Measurements from ENCODE around the gene GRM2. TPM values are rescaled to one million over a fixed set of nuclear protein-coding genes. Genes with fewer than 3 reads are reported as not detected.

The GRM2 gene
- total RNA-seq, 4 donors from 2014 or later: 0.30 to 1.8 (median 0.48) TPM; not detected in 1

DNA sequence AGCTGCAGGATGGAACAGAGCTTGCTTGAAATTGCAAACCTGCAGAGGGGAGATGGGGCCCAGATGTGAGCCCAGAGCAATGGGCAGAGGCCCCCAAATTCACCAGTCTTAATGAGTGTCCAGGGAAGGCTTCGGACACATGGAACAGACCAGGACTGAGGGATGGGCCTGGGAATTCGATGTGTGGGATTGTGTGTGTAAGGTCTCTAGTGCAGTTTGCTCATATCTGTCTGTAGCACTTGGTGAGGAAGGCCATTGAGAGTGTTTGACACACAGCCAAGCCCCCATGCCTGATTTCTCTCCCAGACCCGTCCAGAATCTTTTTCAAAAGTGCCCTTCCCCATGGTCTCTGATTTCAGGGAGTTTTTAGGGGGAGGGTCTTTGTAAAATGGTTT, 18.7 kb upstream of the GRM2 start:
- Histone ChIP-seq H3K36me3 (no peaks in the 10 kb centered on the region), H3K27ac (no peak overlapping the region)

DNA sequence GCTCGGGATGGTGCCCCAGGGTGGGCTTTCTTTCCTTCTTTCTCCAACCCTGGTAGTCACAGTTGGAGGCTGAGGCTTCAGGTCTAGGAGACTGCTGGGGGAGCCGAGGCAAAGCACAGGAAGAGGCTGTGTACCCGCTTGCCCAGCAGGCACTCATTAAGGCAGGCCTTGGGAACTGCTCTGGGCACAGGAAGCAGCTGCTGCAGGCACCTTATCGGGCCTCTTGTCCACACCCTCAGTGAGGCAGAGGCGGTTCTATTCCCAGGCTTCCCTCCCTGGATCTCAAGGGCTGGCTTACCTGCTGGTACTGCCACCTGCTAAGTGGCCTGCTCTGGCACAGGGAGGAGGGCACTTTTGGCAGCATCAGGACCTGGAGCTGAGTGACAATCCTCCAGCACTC, 15.8 kb upstream of the GRM2 start:
- TF ChIP-seq, protein P1, sequence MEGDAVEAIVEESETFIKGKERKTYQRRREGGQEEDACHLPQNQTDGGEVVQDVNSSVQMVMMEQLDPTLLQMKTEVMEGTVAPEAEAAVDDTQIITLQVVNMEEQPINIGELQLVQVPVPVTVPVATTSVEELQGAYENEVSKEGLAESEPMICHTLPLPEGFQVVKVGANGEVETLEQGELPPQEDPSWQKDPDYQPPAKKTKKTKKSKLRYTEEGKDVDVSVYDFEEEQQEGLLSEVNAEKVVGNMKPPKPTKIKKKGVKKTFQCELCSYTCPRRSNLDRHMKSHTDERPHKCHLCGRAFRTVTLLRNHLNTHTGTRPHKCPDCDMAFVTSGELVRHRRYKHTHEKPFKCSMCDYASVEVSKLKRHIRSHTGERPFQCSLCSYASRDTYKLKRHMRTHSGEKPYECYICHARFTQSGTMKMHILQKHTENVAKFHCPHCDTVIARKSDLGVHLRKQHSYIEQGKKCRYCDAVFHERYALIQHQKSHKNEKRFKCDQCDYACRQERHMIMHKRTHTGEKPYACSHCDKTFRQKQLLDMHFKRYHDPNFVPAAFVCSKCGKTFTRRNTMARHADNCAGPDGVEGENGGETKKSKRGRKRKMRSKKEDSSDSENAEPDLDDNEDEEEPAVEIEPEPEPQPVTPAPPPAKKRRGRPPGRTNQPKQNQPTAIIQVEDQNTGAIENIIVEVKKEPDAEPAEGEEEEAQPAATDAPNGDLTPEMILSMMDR (IDR thresholded peaks at IDR 0.05): no peak
- TF ChIP-seq POLR2A (IDR thresholded peaks at IDR 0.05): no peak
- H3K9me3 ChIP-seq: no peaks in the 10 kb centered on the region
- H3K27me3 ChIP-seq: no peaks in the 10 kb centered on the region
- H3K4me3 ChIP-seq: no peak overlapping the region
- DNase-seq: no peak
- H3K4me1 ChIP-seq: no peaks in the 10 kb centered on the region
- no peaks in the 10 kb centered on the region for H3K36me3 ChIP-seq
- intact Hi-C loops (cut with DNase I; ENCODE audit: low total_unique reads): no loop called here
- no peak overlapping the region for H3K27ac ChIP-seq

More for the DNA sequence above, 18.7 kb upstream of the GRM2 start:
- H3K9me3 ChIP-seq: no peaks in the 10 kb centered on the region
- intact Hi-C loops (cut with DNase I; ENCODE audit: low total_unique reads): no loop called here
- H3K4me1 ChIP-seq: no peaks in the 10 kb centered on the region
- H3K27me3 ChIP-seq: no peaks in the 10 kb centered on the region
- no peak for DNase-seq
- no peak for TF ChIP-seq POLR2A (IDR thresholded peaks at IDR 0.05)
- TF ChIP-seq, protein P1 (IDR thresholded peaks at IDR 0.05): no peak
- no peak overlapping the region for H3K4me3 ChIP-seq

DNA sequence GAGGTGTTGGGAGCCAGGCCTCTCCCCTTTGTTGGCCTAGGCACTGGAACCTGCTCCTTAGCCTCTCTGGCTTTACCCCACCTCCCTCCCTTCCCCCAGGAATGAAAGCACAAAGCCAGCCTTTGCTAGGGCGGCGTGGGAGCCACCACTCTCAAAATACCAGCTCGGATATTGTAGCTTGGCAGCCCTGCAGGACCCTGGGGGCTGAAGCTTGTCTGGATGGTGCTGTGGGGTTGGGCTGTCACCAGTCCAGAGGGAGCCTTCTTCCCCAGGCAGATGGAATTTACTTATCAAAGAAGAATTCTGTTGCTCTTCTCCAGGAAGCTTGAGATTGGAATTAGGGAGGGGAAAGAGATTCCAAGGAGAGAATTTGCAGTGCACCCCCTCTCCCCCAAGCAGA, 14.9 kb upstream of the GRM2 start:
- DNase-seq: no peak
- Histone ChIP-seq H3K4me3 (no peak overlapping the region), H3K27me3 (no peaks in the 10 kb centered on the region), H3K9me3 (no peaks in the 10 kb centered on the region), H3K36me3 (no peaks in the 10 kb centered on the region), H3K27ac (no peak overlapping the region), H3K4me1 (no peaks in the 10 kb centered on the region)
- intact Hi-C loops (cut with DNase I; ENCODE audit: low total_unique reads): no loop called here
- TF ChIP-seq, protein P1 (IDR thresholded peaks at IDR 0.05): no peak
- no peak for TF ChIP-seq POLR2A (IDR thresholded peaks at IDR 0.05)

DNA sequence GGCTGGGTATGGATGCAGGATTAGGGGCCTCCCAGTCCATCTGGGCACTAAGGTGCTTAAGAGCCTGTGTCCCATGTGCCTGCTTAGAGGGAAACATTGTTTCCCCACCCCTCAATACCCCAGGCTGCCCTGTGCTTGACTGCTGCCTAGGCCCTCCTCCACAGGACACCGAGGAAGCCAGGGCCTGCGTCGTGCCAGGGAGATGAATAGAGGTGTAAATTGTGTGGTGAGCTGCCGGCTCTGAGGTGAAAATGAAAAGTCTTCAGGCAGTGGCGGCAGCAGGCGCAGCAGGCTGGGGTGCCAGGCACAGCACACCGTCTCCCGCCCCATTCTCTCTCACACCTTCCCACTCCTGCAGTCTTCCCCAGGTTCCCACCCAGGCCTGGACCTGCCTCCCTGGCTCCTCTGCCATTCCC, 13.9 kb upstream of the GRM2 start:
- H3K4me3 ChIP-seq: no peak overlapping the region
- H3K9me3 ChIP-seq: no peaks in the 10 kb centered on the region
- no peaks in the 10 kb centered on the region for H3K36me3 ChIP-seq
- H3K27me3 ChIP-seq: no peaks in the 10 kb centered on the region
- TF ChIP-seq POLR2A (IDR thresholded peaks at IDR 0.05): no peak
- H3K27ac ChIP-seq: no peak overlapping the region
- DNase-seq: no peak
- intact Hi-C loops (cut with DNase I; ENCODE audit: low total_unique reads): no loop called here
- no peaks in the 10 kb centered on the region for H3K4me1 ChIP-seq

DNA sequence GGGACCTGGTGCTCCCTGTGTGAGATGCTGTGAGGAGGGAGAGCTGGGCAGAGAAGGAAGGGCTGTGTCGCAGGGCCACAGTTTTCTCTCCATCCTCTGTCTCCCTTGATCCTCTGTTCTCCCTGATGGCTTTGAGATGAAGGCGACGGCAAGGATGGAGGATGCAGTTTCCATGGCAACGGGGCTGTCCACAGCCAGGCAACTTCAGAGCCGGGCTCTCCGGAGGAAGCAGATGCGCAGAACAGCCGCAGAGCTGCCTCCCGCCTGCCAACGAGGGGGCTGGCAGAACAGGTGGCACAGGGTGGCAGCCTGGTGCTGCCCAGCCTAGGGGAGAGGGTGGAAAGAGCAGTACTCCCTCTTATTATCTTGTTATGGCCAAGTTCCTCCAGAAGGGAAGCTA, 9.9 kb upstream of the GRM2 start:
- no peak for TF ChIP-seq POLR2A (IDR thresholded peaks at IDR 0.05)
- TF ChIP-seq, protein P1 (IDR thresholded peaks at IDR 0.05): no peak
- no peaks in the 10 kb centered on the region for H3K36me3 ChIP-seq

DNA sequence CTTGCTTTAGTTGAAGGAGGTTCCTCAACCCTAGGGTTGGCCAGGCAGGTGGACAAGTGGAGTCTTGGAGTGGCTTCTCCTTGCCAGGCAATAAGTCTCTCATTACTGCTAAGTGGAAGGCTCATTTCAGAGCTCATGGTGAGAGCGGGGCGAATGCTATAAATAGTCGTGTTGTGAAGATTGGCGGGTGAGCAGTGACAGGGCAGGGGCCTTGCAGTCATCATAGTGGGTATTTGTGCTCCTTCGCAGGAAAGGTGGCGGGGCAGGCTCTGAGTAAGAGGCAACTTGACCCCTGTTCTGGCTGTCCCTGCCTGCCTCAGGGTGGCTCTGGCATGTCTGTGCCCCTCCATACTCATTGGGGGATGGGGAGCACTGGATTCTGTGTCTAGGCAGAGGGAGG, 8.7 kb upstream of the GRM2 start:
- H3K36me3 ChIP-seq: no peaks in the 10 kb centered on the region
- intact Hi-C loops (cut with DNase I; ENCODE audit: low total_unique reads): no loop called here

More for the DNA sequence above, 9.9 kb upstream of the GRM2 start:
- no peak overlapping the region for H3K4me3 ChIP-seq
- intact Hi-C loops (cut with DNase I; ENCODE audit: low total_unique reads): no loop called here
- no peaks in the 10 kb centered on the region for H3K4me1 ChIP-seq
- H3K9me3 ChIP-seq: no peaks in the 10 kb centered on the region
- no peak overlapping the region for H3K27ac ChIP-seq
- no peaks in the 10 kb centered on the region for H3K27me3 ChIP-seq
- no peak for DNase-seq

More for the DNA sequence above, 8.7 kb upstream of the GRM2 start:
- H3K4me1 ChIP-seq: no peaks in the 10 kb centered on the region
- H3K27me3 ChIP-seq: no peaks in the 10 kb centered on the region
- no peak overlapping the region for H3K27ac ChIP-seq
- no peaks in the 10 kb centered on the region for H3K9me3 ChIP-seq
- no peak overlapping the region for H3K4me3 ChIP-seq
- DNase-seq: no peak
- TF ChIP-seq, protein P1 (IDR thresholded peaks at IDR 0.05): no peak
- no peak for TF ChIP-seq POLR2A (IDR thresholded peaks at IDR 0.05)

Data from uterus (tissue), 4 donors.